Endothelial cell of umbilical vein (primary cell): ENCODE measurements around the gene NKRF.

Source experiments
- EZH2 ChIP-seq: IDR thresholded peaks from 2 replicates; pipeline ENCODE4 v1.6.1; 2012; ENCODE audit warnings: borderline replicate concordance, low read depth, mild to moderate bottlenecking, moderate library complexity, low read length, inconsistent platforms; ENCODE audit not compliant: severe bottlenecking
- FOS ChIP-seq: IDR thresholded peaks from 2 replicates; pipeline ENCODE4 v1.6.1; 2011; ENCODE audit warnings: mild to moderate bottlenecking, low read length, moderate library complexity, borderline replicate concordance; ENCODE audit not compliant: insufficient read depth
- JUN ChIP-seq: IDR thresholded peaks from 2 replicates; pipeline ENCODE4 v1.6.1; 2011; ENCODE audit warnings: borderline replicate concordance, low read depth; ENCODE audit not compliant: insufficient read length, insufficient read depth
- MYC ChIP-seq: IDR thresholded peaks from one replicate; pipeline ENCODE4 v1.6.1; 2011; ENCODE audit warnings: mild to moderate bottlenecking, low read depth, low read length
- POLR2A ChIP-seq: IDR thresholded peaks from 2 replicates; pipeline ENCODE4 v1.6.1; 2012; ENCODE audit warnings: low read depth, mild to moderate bottlenecking, control low read depth, low read length
- POLR2AphosphoS5 ChIP-seq: IDR thresholded peaks from 2 replicates; pipeline ENCODE4 v1.6.1; 2012; ENCODE audit warnings: low read depth, mild to moderate bottlenecking, control low read depth, low read length, moderate library complexity; ENCODE audit not compliant: insufficient read depth
- TF ChIP-seq, protein P1 (sequence below): IDR thresholded peaks from 2 replicates; pipeline ENCODE4 v1.6.1; 2011; ENCODE audit not compliant: insufficient read depth, insufficient read length
- TF ChIP-seq, protein P2 (sequence below), 2 donors: IDR thresholded peaks; 1 replicate in 1 of 2; 2 replicates in 1 of 2; pipeline ENCODE4 v1.5.1; 2011; ENCODE audit warnings: low read length in 2 of 2, mild to moderate bottlenecking in 2 of 2, moderate library complexity in 2 of 2, control low read depth in 1 of 2, inconsistent platforms in 1 of 2, low read depth in 1 of 2; ENCODE audit not compliant: insufficient read depth in 1 of 2; ENCODE audit errors: extremely low read depth in 1 of 2

DNA sequence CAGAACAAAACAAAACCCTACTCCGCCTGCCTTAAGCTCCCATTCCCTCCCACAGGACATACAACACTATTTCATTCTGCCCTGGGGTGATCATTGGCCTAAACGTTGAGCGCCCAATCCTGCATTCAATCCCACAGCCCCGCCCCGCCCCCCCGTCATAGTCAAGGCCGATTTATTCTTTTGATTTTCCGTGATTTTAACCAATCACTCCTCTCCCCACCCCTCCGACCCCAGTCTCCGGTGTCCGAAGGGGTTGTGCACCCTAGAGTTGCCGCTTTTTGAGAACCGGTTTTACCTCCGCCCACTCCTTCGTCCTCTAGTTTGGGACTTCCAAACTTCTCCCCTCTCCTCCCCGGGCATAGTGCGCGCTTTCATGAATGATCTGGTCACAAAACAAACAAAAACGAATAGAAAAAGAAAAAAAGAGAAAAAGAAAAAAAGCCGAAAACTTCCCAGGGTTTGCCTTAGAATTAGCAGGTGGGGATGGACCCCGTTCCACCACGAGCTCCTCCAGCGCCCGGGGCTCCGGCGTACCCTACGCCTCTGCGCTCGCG, 32.3 kb downstream of the NKRF start:
- TF ChIP-seq POLR2A (no peak), FOS (no peak), EZH2 (no peak), MYC (no peak), POLR2AphosphoS5 (no peak), JUN (no peak)
- TF ChIP-seq, protein P1, sequence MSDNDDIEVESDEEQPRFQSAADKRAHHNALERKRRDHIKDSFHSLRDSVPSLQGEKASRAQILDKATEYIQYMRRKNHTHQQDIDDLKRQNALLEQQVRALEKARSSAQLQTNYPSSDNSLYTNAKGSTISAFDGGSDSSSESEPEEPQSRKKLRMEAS: no peak
- TF ChIP-seq, protein P2, sequence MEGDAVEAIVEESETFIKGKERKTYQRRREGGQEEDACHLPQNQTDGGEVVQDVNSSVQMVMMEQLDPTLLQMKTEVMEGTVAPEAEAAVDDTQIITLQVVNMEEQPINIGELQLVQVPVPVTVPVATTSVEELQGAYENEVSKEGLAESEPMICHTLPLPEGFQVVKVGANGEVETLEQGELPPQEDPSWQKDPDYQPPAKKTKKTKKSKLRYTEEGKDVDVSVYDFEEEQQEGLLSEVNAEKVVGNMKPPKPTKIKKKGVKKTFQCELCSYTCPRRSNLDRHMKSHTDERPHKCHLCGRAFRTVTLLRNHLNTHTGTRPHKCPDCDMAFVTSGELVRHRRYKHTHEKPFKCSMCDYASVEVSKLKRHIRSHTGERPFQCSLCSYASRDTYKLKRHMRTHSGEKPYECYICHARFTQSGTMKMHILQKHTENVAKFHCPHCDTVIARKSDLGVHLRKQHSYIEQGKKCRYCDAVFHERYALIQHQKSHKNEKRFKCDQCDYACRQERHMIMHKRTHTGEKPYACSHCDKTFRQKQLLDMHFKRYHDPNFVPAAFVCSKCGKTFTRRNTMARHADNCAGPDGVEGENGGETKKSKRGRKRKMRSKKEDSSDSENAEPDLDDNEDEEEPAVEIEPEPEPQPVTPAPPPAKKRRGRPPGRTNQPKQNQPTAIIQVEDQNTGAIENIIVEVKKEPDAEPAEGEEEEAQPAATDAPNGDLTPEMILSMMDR (IDR thresholded peaks at IDR 0.05; ENCODE audit: extremely low read depth in 1 of 2, insufficient read depth in 1 of 2, low read depth in 1 of 2, low read length in 2 of 2): no peak
